ENCODE results near the gene SHISA4. TPM values are rescaled to one million over a fixed set of nuclear protein-coding genes. Genes with fewer than 3 reads are reported as not detected.

SHISA4 gene, protein sequence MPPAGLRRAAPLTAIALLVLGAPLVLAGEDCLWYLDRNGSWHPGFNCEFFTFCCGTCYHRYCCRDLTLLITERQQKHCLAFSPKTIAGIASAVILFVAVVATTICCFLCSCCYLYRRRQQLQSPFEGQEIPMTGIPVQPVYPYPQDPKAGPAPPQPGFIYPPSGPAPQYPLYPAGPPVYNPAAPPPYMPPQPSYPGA
- total RNA-seq = 7.9 and 18.0 TPM in 2 replicates

GRCh38 chr1:201888282-201889089 lies at the start of gene SHISA4:
SHISA4 (plus strand) TSS chr1:201888898; CDS start chr1:201888995, 97 bp downstream.

Other genes starting within 250 kb of the SHISA4 start
- gene IPO9, start 59.7 kb upstream of the SHISA4 start, total RNA-seq = 18.3 and 20.7 TPM in 2 replicates
- 3.1 and 25.7 TPM in 2 replicates for gene LMOD1, start 57.6 kb downstream of the SHISA4 start, total RNA-seq
- gene TIMM17A, start 66.6 kb downstream of the SHISA4 start, total RNA-seq = 62.6 and 113 TPM in 2 replicates
- gene RNPEP, start 93.8 kb downstream of the SHISA4 start, total RNA-seq = 63.8 and 79.8 TPM in 2 replicates
- gene ELF3, start 121.7 kb downstream of the SHISA4 start, total RNA-seq = 0.77 and 2.5 TPM in 2 replicates
- not detected in 2 replicates for gene GPR37L1, start 234.0 kb downstream of the SHISA4 start, total RNA-seq

Data from regular cardiac myocyte (primary cell).